ENCODE measurements around the gene PNMA6A.

- TF ChIP-seq CTCF (IDR thresholded peaks at IDR 0.05) (no peak), POLR2A (IDR thresholded peaks at IDR 0.05) (no peak)
Observed at GRCh38 chrX:153063315-153063714, 8.9 kb upstream of the PNMA6A start.

Measured in testis (tissue), 2 donors.